Measurements from ENCODE around the gene PIP4K2A.

Gene PIP4K2A

DNA sequence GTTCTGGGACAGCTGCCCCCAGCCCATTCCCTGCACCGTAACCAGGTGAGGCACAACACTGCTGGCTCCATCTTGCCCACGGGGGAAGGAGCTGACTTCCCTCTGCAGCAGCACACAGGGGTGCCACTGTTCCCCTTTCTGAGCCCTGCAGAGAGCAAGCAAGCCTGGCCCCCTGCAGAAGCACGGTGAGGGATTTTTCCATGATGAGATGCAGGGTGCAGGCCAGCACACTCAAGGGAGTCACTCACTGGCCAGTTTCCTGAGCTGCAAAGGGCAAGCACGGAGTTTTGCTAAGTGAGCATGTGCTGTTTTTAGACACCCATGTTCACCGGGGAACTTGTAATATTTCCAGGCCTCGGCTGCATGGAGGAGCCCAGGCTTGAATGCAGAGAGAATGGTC lies 176.6 kb downstream of the PIP4K2A start:
- Histone ChIP-seq H3K79me2 (ENCODE audit: insufficient read depth, low read length) (no peaks in the 10 kb centered on the region), H4K20me1 (ENCODE audit: low read depth, low read length) (no peaks in the 10 kb centered on the region), H3K4me3 (ENCODE audit: insufficient read depth, low read length, poor library complexity, severe bottlenecking) (no peak overlapping the region), H2AFZ (ENCODE audit: low read depth, low read length, severe bottlenecking) (no peak overlapping the region), H3K9ac (ENCODE audit: low read length) (no peak overlapping the region), H3K9me3 (ENCODE audit: insufficient read depth, low read length) (no peaks in the 10 kb centered on the region), H3F3A (ENCODE audit: insufficient read depth) (no peaks in the 10 kb centered on the region), H3K9me2 (replicated peaks; ENCODE audit: insufficient read depth, low read length) (no peaks in the 10 kb centered on the region), H3K36me3 (ENCODE audit: low read length) (no peaks in the 10 kb centered on the region), H3K4me2 (ENCODE audit: low read depth, low read length, poor library complexity, severe bottlenecking) (no peak overlapping the region), H3K27ac (ENCODE audit: low read depth, low read length) (no peak overlapping the region), H3K27me3 (ENCODE audit: low read length) (no peaks in the 10 kb centered on the region)
- no peak for TF ChIP-seq EZH2phosphoT487 (conservative IDR thresholded peaks at IDR 0.05; ENCODE audit: low read length)
- TF ChIP-seq, protein P1, sequence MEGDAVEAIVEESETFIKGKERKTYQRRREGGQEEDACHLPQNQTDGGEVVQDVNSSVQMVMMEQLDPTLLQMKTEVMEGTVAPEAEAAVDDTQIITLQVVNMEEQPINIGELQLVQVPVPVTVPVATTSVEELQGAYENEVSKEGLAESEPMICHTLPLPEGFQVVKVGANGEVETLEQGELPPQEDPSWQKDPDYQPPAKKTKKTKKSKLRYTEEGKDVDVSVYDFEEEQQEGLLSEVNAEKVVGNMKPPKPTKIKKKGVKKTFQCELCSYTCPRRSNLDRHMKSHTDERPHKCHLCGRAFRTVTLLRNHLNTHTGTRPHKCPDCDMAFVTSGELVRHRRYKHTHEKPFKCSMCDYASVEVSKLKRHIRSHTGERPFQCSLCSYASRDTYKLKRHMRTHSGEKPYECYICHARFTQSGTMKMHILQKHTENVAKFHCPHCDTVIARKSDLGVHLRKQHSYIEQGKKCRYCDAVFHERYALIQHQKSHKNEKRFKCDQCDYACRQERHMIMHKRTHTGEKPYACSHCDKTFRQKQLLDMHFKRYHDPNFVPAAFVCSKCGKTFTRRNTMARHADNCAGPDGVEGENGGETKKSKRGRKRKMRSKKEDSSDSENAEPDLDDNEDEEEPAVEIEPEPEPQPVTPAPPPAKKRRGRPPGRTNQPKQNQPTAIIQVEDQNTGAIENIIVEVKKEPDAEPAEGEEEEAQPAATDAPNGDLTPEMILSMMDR (IDR thresholded peaks at IDR 0.05; ENCODE audit: insufficient read depth, low read length, poor library complexity, severe bottlenecking), result no peak

- H2AFZ ChIP-seq (ENCODE audit: low read depth, low read length, severe bottlenecking), result no peak overlapping the region
- H3K4me2 ChIP-seq (ENCODE audit: low read depth, low read length, poor library complexity, severe bottlenecking), result no peak overlapping the region
- TF ChIP-seq, protein P1 (IDR thresholded peaks at IDR 0.05; ENCODE audit: insufficient read depth, low read length, poor library complexity, severe bottlenecking), result no peak
- no peak for TF ChIP-seq EZH2phosphoT487 (conservative IDR thresholded peaks at IDR 0.05; ENCODE audit: low read length)
- no peaks in the 10 kb centered on the region for H3K79me2 ChIP-seq (ENCODE audit: insufficient read depth, low read length)
- no peaks in the 10 kb centered on the region for H3K9me3 ChIP-seq (ENCODE audit: insufficient read depth, low read length)
- no peak overlapping the region for H3K9ac ChIP-seq (ENCODE audit: low read length)
- no peaks in the 10 kb centered on the region for H3K9me2 ChIP-seq (replicated peaks; ENCODE audit: insufficient read depth, low read length)
- no peaks in the 10 kb centered on the region for H3K36me3 ChIP-seq (ENCODE audit: low read length)
- H3K27me3 ChIP-seq (ENCODE audit: low read length), result no peaks in the 10 kb centered on the region
- H3F3A ChIP-seq (ENCODE audit: insufficient read depth), result no peaks in the 10 kb centered on the region
- no peaks in the 10 kb centered on the region for H4K20me1 ChIP-seq (ENCODE audit: low read depth, low read length)
- no peak overlapping the region for H3K27ac ChIP-seq (ENCODE audit: low read depth, low read length)
- H3K4me3 ChIP-seq (ENCODE audit: insufficient read depth, low read length, poor library complexity, severe bottlenecking), result no peak overlapping the region
Observed at GRCh38 chr10:22536620-22537019, 177.8 kb downstream of the PIP4K2A start.

DNA sequence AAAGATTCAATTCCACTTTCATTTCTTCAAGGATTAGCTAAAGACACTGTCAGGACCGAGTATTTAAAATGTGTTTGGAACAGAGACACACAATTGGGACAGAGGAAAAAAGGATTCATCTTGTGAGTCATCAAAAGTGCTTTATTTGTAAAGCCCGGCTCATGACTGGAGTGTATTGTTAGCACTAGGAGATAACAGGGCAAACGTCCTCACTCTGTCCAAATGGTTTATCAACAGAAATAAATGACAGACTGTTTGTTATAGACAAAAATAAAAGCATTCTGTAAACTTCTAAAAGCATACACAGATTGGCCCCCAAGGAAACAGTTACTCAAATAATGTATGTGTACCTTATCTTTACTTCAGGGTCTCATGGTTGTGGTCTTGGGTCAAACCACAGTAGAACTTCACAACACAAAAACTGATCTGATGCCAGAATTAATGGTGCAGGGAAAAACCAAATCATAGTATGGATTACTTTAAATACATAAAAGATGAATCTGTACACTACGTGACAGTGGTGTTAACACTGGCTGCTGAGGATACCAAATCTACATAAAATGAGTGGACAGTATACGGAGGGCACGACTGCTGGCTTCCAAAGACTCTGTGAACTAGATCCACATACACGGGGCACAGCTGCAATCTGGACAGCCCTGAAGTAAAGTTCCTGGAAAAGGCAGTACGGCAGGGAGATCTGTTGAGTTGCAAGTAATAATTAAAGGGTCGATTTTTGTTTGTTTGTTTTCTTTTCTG lies 179.4 kb downstream of the PIP4K2A start:
- Histone ChIP-seq H3K4me2 (ENCODE audit: low read depth, low read length, poor library complexity, severe bottlenecking) (no peak overlapping the region), H4K20me1 (ENCODE audit: low read depth, low read length) (no peaks in the 10 kb centered on the region), H3K9me3 (ENCODE audit: insufficient read depth, low read length) (no peaks in the 10 kb centered on the region), H2AFZ (ENCODE audit: low read depth, low read length, severe bottlenecking) (no peak overlapping the region), H3K36me3 (ENCODE audit: low read length) (no peaks in the 10 kb centered on the region), H3F3A (ENCODE audit: insufficient read depth) (no peaks in the 10 kb centered on the region), H3K9ac (ENCODE audit: low read length) (no peak overlapping the region), H3K27ac (ENCODE audit: low read depth, low read length) (no peak overlapping the region), H3K9me2 (replicated peaks; ENCODE audit: insufficient read depth, low read length) (no peaks in the 10 kb centered on the region), H3K27me3 (ENCODE audit: low read length) (no peaks in the 10 kb centered on the region), H3K79me2 (ENCODE audit: insufficient read depth, low read length) (no peaks in the 10 kb centered on the region), H3K4me3 (ENCODE audit: insufficient read depth, low read length, poor library complexity, severe bottlenecking) (no peak overlapping the region)
- no peak for TF ChIP-seq EZH2phosphoT487 (conservative IDR thresholded peaks at IDR 0.05; ENCODE audit: low read length)
- TF ChIP-seq, protein P1 (IDR thresholded peaks at IDR 0.05; ENCODE audit: insufficient read depth, low read length, poor library complexity, severe bottlenecking), result no peak
